K562 (cell line): ENCODE data around the gene EXTL1. TPM values are rescaled to one million over a fixed set of nuclear protein-coding genes. Genes with fewer than 3 reads are reported as not detected.
A peak's percentile ranks its signal among the peaks of the same experiment; 100 is the strongest.

Source experiments
- CBFA2T3 ChIP-seq: fragments of 450-650 bp; IDR thresholded peaks from 2 replicates; pipeline ENCODE4 v1.6.1; 2017
- FOSL1 ChIP-seq: fragments of 200-800 bp; sonication (Bioruptor generic); conservative IDR thresholded peaks from 2 replicates; pipeline ENCODE4 v1.6.1; 2016; ENCODE audit warnings: missing genetic modification characterization, missing compliant biosample characterization
- HEY1 ChIP-seq: fragments of 250-450 bp; sonication (Bioruptor Pico); IDR thresholded peaks from 2 replicates; pipeline ENCODE4 v1.5.0; 2020; ENCODE audit warnings: mild to moderate bottlenecking, moderate library complexity, borderline replicate concordance
- KDM1A ChIP-seq, 2 experiments: fragments of 450-650 bp; IDR thresholded peaks; 2 replicates each; pipeline ENCODE4 v1.6.1; 2016; ENCODE audit warnings: mild to moderate bottlenecking in 2 of 2
- L3MBTL2 ChIP-seq: fragments of 450-650 bp; IDR thresholded peaks from 2 replicates; pipeline ENCODE4 v1.6.1; 2016; ENCODE audit warnings: mild to moderate bottlenecking, moderate library complexity
- LEF1 ChIP-seq: fragments of 450-650 bp; IDR thresholded peaks from 2 replicates; pipeline ENCODE4 v1.6.1; 2016; ENCODE audit warnings: mild to moderate bottlenecking
- MYC ChIP-seq, 2 experiments: fragments of 250-450 bp in 1 of 2; sonication (Bioruptor Pico) in 1 of 2; IDR thresholded peaks; 2 replicates each; pipeline versions ENCODE4 v1.5.1 to v1.6.1; 2012 to 2021; ENCODE audit warnings: low read depth in 2 of 2, borderline replicate concordance in 1 of 2, improper control_type of control experiment in 1 of 2, low read length in 1 of 2, mild to moderate bottlenecking in 1 of 2, moderate library complexity in 1 of 2
- NCOR1 ChIP-seq: fragments of 450-650 bp; IDR thresholded peaks from 2 replicates; pipeline ENCODE4 v1.6.1; 2016; ENCODE audit warnings: mild to moderate bottlenecking, moderate library complexity
- NR2C1 ChIP-seq, 2 experiments: fragments of 450-650 bp; IDR thresholded peaks; 2 replicates each; pipeline ENCODE4 v1.6.1; 2017; ENCODE audit warnings: mild to moderate bottlenecking in 2 of 2, antibody characterized with exemption in 1 of 2, inconsistent platforms in 1 of 2, missing compliant biosample characterization in 1 of 2, missing genetic modification characterization in 1 of 2
- NR2C2 ChIP-seq, 2 experiments: fragments of 200-800 bp in 1 of 2; sonication (Bioruptor generic) in 1 of 2; sonication (generic) in 1 of 2; formaldehyde crosslinking in 1 of 2; IDR thresholded peaks; 2 replicates each; pipeline versions ENCODE4 v1.6.1 to v1.8.0; 2016 to 2022; ENCODE audit warnings: mild to moderate bottlenecking in 1 of 2, missing compliant biosample characterization in 1 of 2, missing genetic modification characterization in 1 of 2, missing genetic modification reagents in 1 of 2
- PCBP2 ChIP-seq: fragments of 200-400 bp; formaldehyde crosslinking; IDR thresholded peaks from 2 replicates; pipeline ENCODE4 v1.6.1; 2018; ENCODE audit warnings: low read length, low read depth, mild to moderate bottlenecking, moderate library complexity; ENCODE audit not compliant: poor library complexity, severe bottlenecking
- RAD51 ChIP-seq: fragments of 450-650 bp; IDR thresholded peaks from 2 replicates; pipeline ENCODE4 v1.7.1; 2016; ENCODE audit warnings: low read depth, mild to moderate bottlenecking, borderline replicate concordance
- RBM34 ChIP-seq: fragments of 200-400 bp; formaldehyde crosslinking; IDR thresholded peaks from 2 replicates; pipeline ENCODE4 v1.6.1; 2018; ENCODE audit warnings: low read length, borderline replicate concordance; ENCODE audit not compliant: insufficient read depth
- SOX6 ChIP-seq: fragments of 450-650 bp; IDR thresholded peaks from 2 replicates; pipeline ENCODE4 v1.6.1; 2014; ENCODE audit warnings: mild to moderate bottlenecking
- STAT5A ChIP-seq: IDR thresholded peaks from 2 replicates; pipeline ENCODE4 v1.6.1; 2012; ENCODE audit warnings: low read length, inconsistent platforms, borderline replicate concordance
- TAF9B ChIP-seq: fragments of 450-650 bp; IDR thresholded peaks from 2 replicates; pipeline ENCODE4 v1.6.1; 2018; ENCODE audit warnings: mild to moderate bottlenecking; ENCODE audit not compliant: partially characterized antibody
- TFAP4 ChIP-seq: sonication (generic); formaldehyde crosslinking; IDR thresholded peaks from 2 replicates; pipeline ENCODE4 v1.8.0; 2022; ENCODE audit warnings: missing genetic modification reagents, mild to moderate bottlenecking, moderate library complexity, borderline replicate concordance
- ZNF175 ChIP-seq: fragments of 200-800 bp; sonication (Bioruptor generic); IDR thresholded peaks from 2 replicates; pipeline ENCODE4 v1.6.1; 2016; ENCODE audit warnings: low read depth, mild to moderate bottlenecking, missing genetic modification characterization, missing compliant biosample characterization
- polyA plus RNA-seq, 8 experiments: library from polyadenylated mRNA; depleted of rRNA in 4 of 8; stranded (reverse) in 5 of 8; unstranded in 3 of 8; fragments of >200 nt; fragmentation: Nextera tagmentation in 2 of 8; fragmentation: Illumina TruSeq in 1 of 8; extraction: Ambion mirVana in 2 of 8; extraction: Trizol in 1 of 8; gene quantifications; 2 replicates each; pipeline versions ENCODE4 v1.2.1 to v1.2.3, GENCODE V29; 2011 to 2014; ENCODE audit warnings: inconsistent platforms in 1 of 8, missing spikeins in 1 of 8
- total RNA-seq, 7 experiments: library from RNA; depleted of rRNA in 6 of 7; stranded (reverse); fragments of >200 nt in 6 of 7; fragmentation: Illumina TruSeq in 2 of 7; extraction: Trizol in 2 of 7; gene quantifications; 2 replicates each; pipeline versions ENCODE4 v1.2.1 to v1.2.3, GENCODE V29; 2011 to 2021; ENCODE audit warnings: low replicate concordance in 1 of 7
- TF ChIP-seq, protein P1 (sequence below), 2 experiments: fragments of 250-450 bp in 1 of 2; fragments of 450-650 bp in 1 of 2; sonication (Bioruptor Pico) in 1 of 2; IDR thresholded peaks; 2 replicates each; pipeline versions ENCODE4 v1.6.1 to v1.8.0; 2016 to 2021; ENCODE audit warnings: mild to moderate bottlenecking in 2 of 2, moderate library complexity in 2 of 2, missing compliant biosample characterization in 1 of 2, missing genetic modification characterization in 1 of 2
- TF ChIP-seq, protein P2 (sequence below): fragments of 450-650 bp; IDR thresholded peaks from 2 replicates; pipeline ENCODE4 v1.6.1; 2016; ENCODE audit warnings: low read depth, mild to moderate bottlenecking, moderate library complexity
- TF ChIP-seq, protein P3 (sequence below): IDR thresholded peaks from 2 replicates; pipeline ENCODE4 v1.6.1; 2014; ENCODE audit warnings: antibody characterized with exemption

The EXTL1 gene
- total and polyA plus RNA-seq, 9 of the 15 experiments (the other 6 are each of a cell fraction or from before 2014, with no cell fraction given) = 0.04 to 0.23 (median 0.08) TPM; not detected in 3

DNA sequence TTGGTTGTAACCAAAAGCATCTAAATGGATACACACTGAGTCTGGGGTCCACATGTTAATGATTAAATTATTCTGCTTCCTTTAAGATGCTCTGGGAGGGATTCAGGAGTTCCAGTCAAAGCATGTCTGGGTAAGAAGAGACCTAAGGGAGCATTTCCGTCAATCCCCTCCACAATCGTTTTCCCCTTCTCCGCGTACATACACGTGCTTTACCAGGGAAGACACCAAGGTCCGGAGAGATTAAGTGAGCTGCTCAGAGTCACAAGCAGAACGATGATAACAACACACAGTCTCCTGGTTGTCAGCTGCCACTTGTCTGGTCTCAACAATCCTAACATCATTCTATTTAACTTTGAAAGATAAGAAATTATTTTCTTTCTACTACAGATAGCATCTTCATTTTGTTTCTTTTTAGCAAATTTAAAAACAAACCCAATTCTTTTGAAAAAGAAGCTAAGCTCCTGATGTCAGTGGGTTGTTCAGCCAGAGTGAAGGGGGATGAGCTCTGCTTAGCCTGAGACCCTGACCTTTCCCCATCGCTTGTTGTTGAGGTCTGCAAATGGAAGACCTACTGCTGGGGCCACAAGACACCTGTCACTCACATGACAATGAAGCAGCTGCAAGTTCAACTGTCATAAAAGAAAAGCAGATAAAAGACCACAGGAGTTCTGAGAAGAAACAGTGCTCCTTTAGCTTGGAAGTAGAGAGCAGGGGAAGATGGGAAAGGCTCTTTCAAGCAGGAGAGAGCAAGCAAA is 28.2 kb upstream of the EXTL1 start (continued):
- TF ChIP-seq MYC (IDR thresholded peaks at IDR 0.05; ENCODE audit: low read depth, low read length) (peak; percentile 73), MYC (CRISPR knock-in tag; IDR thresholded peaks at IDR 0.05; ENCODE audit: borderline replicate concordance, low read depth) (peak; percentile 52; the same call in 1 of the 2 replicates), FOSL1 (tag) (peak; percentile 42), NR2C1 (IDR thresholded peaks at IDR 0.05) (no peak; the same call in 1 of the 2 replicates), NR2C1 (tag; IDR thresholded peaks at IDR 0.05) (peak; percentile 48; the same call in 1 of the 2 replicates), HEY1 (CRISPR knock-in tag) (no peak), ZNF175 (0 out of 2 replicates have a peak, but pooled peaks have one; percentile 63), L3MBTL2 (peak; percentile 89), RBM34 (no peak), PCBP2 (no peak), TFAP4 (CRISPR knock-in tag) (peak; percentile 66), TAF9B (peak; percentile 59), KDM1A (IDR thresholded peaks at IDR 0.05) (peak in 1 of 2 experiments; percentile 63; a peak in 3 of 4 replicates), RAD51 (0 out of 2 replicates have a peak, but pooled peaks have one; percentile 10), CBFA2T3 (peak; percentile 78), STAT5A (no peak), LEF1 (peak; percentile 42; the same call in 1 of the 2 replicates), NR2C2 (CRISPR knock-in tag; IDR thresholded peaks at IDR 0.05) (no peak), NR2C2 (tag; IDR thresholded peaks at IDR 0.05) (peak; percentile 30; the same call in 1 of the 2 replicates), SOX6 (peak; percentile 73; the same call in 1 of the 2 replicates), NCOR1 (peak; percentile 37; the same call in 1 of the 2 replicates)
- TF ChIP-seq, protein P1, sequence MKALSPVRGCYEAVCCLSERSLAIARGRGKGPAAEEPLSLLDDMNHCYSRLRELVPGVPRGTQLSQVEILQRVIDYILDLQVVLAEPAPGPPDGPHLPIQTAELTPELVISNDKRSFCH (CRISPR knock-in tag; IDR thresholded peaks at IDR 0.05) = no peak
- TF ChIP-seq, protein P1 (tag; IDR thresholded peaks at IDR 0.05) = peak; percentile 68; the same call in 1 of the 2 replicates
- TF ChIP-seq, protein P2, sequence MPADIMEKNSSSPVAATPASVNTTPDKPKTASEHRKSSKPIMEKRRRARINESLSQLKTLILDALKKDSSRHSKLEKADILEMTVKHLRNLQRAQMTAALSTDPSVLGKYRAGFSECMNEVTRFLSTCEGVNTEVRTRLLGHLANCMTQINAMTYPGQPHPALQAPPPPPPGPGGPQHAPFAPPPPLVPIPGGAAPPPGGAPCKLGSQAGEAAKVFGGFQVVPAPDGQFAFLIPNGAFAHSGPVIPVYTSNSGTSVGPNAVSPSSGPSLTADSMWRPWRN = peak; percentile 42; the same call in 1 of the 2 replicates
- TF ChIP-seq, protein P3, sequence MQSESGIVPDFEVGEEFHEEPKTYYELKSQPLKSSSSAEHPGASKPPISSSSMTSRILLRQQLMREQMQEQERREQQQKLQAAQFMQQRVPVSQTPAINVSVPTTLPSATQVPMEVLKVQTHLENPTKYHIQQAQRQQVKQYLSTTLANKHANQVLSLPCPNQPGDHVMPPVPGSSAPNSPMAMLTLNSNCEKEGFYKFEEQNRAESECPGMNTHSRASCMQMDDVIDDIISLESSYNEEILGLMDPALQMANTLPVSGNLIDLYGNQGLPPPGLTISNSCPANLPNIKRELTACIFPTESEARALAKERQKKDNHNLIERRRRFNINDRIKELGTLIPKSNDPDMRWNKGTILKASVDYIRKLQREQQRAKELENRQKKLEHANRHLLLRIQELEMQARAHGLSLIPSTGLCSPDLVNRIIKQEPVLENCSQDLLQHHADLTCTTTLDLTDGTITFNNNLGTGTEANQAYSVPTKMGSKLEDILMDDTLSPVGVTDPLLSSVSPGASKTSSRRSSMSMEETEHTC = peak; percentile 35; the same call in 1 of the 2 replicates
